Heart right ventricle (tissue), 16 donors: Measurements from ENCODE around the gene KRT86. TPM values are rescaled to one million over a fixed set of nuclear protein-coding genes. Genes with fewer than 3 reads are reported as not detected.

Experiments
- ATAC-seq, 8 donors: fragments of 200-7000 bp; cut with Tn5 transposase; one replicate each; pipeline ENCODE4 v1.9.1; 2020; ENCODE audit warnings: mild to moderate bottlenecking in 8 of 8, moderate library complexity in 8 of 8, moderate number of reproducible peaks in 1 of 8
- DNase-seq, 2 donors: peaks; one replicate each; pipeline ENCODE4 v3.0.0-alpha.2; 2020
- H3K27ac ChIP-seq, 10 donors: fragments of 200-600 bp; sonication (generic) in 2 of 10; one replicate each; pipeline versions ENCODE4 v1.5.0 to v1.8.0; 2020 to 2022; ENCODE audit warnings: mild to moderate bottlenecking in 3 of 10
- H3K27me3 ChIP-seq, 7 donors: fragments of 200-600 bp; one replicate each; pipeline ENCODE4 v1.8.0; 2021 to 2022; ENCODE audit warnings: mild to moderate bottlenecking in 2 of 7
- H3K36me3 ChIP-seq, 9 donors: fragments of 200-600 bp; sonication (generic) in 1 of 9; one replicate each; pipeline versions ENCODE4 v1.5.0 to v1.8.0; 2020 to 2022; ENCODE audit warnings: mild to moderate bottlenecking in 2 of 9
- H3K4me1 ChIP-seq, 9 donors: fragments of 200-600 bp; sonication (generic) in 1 of 9; one replicate each; pipeline versions ENCODE4 v1.5.0 to v1.8.0; 2020 to 2022; ENCODE audit warnings: mild to moderate bottlenecking in 4 of 9
- H3K4me3 ChIP-seq, 10 donors: fragments of 200-600 bp; sonication (generic) in 2 of 10; one replicate each; pipeline versions ENCODE4 v1.5.0 to v1.8.0; 2020 to 2022; ENCODE audit warnings: mild to moderate bottlenecking in 7 of 10, moderate library complexity in 2 of 10
- H3K9me3 ChIP-seq, 11 donors: fragments of 200-600 bp in 10 of 11; sonication (generic) in 2 of 11; one replicate each; pipeline versions ENCODE4 v1.5.0 to v1.8.0; 2013 to 2022; ENCODE audit warnings: mild to moderate bottlenecking in 2 of 11, control low read depth in 1 of 11, moderate library complexity in 1 of 11
- WGBS, 2 donors: extraction: QIAGEN DNeasy Blood & Tissue Kit; methylation state at CpG; one replicate each; pipeline ENCODE4 v1.1.7; 2013; ENCODE audit warnings: inconsistent platforms in 1 of 2; 5-methylcytosine and 5-hydroxymethylcytosine counted together
- intact Hi-C, 10 donors: fragments of 100-400 bp; cut with DNase I; formaldehyde crosslinking; loops; one replicate each; pipeline versions ENCODE4 v1.11.1 to v1.14.2; 2022
- polyA plus RNA-seq, 2 donors: library from polyadenylated mRNA; stranded (reverse); fragments of 200-250 nt; gene quantifications; one replicate each; pipeline ENCODE4 v1.2.3, GENCODE V29; 2013
- total RNA-seq, 10 donors: library from RNA; stranded (reverse); fragmentation: NEBNext Ultra II Directional in 3 of 10; extraction: Animal tissue kit (Norgen Biotek cat#: 25700) in 3 of 10; gene quantifications; one replicate each; pipeline versions ENCODE4 v1.2.1 to v1.2.4, GENCODE V29; 2021 to 2023
- TF ChIP-seq, protein P1 (sequence below), 9 donors: fragments of 200-600 bp; sonication (generic) in 2 of 9; IDR thresholded peaks; one replicate each; pipeline versions ENCODE4 v1.5.0 to v1.8.0; 2021 to 2022; ENCODE audit warnings: antibody characterized with exemption in 9 of 9, mild to moderate bottlenecking in 5 of 9, moderate library complexity in 1 of 9
- donor health status: Arrhythmogenic right ventricular cardiomyopathy.
- donor health status: ischemic (EF 13 %, LVEDD 7.1; RV severe dilation, severe dysfunction).
- donor health status: healthy with polysubstance abuse.
- donor health status: DM: no; HTN: yes; CAD: no.
- donor health status: DM: no; HTN: no; CAD: no.
- donor health status: ischemic (EF 25% LVEDD 6.9; RV normal size, moderate dysfunction).
- donor health status: ischemic (EF 25% LVEDD 5.7; RV mildly dilated, moderate dysfunction).
- donor health status: healthy.
- donor health status: DM: yes; HTN: yes; CAD: no.
- donor health status: Ischemic cardiomyopathy.
- donor health status: ischemic (EF 35%, LVEDD 5.7; RV mildly dilated, moderate dysfunction).
- donor health status: nonischemic (EF 11% LVEDD 7.7; RV severe dilation, severe dysfunction).
- donor health status: DM: yes; HTN: yes; CAD: no.
- donor health status: PGD.
- donor health status: ischemic (EF 29% LVEDD 5.4; RV normal size, mild dysfunction).
- donor health status: nonischemic (EF 23%, LVEDD 6.1; RV moderate dilation, normal function).

The KRT86 gene
- total and polyA plus RNA-seq, 12 donors, result 0.01 to 0.19 TPM; not detected in 10

DNA sequence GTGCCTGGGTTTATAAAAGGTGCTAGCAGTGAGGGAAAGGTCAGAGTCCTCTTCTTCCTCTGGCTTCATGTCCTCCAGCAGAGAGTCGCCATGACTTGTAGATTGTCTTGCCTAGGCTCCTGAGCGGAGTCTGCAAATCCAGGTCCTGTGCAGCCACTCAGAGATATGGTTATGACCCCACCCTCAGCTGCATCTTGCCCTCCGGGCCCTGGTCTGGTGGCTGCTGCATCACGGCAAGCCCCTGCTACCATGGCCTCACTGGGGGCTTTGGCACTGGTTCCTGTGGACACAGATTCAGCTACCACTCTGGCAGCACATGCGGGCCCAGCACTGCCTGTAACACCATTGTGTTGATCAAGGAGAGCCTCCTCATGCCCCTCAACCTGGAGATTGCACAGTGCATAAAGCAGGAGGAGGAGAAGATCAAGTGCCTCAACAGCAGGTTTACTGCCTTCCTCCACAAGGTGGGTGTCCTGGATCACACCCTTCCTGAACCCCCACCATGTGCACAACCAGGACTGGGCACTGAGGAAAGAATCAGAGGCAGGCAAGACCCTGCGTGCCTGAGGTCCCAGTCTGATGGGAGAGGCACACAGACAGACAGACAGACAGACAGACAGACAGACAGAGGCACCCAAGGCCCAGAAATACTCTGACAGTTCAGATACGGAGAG, 10.5 kb upstream of the KRT86 start:
- H3K4me1 ChIP-seq, result peaks cover 0 to under 1% (median 0%) of the 10 kb centered on the region in 9 donors
- intact Hi-C loops, result no loop called here
- peaks cover 1 to 46% (median 29%) of the 10 kb centered on the region in 7 donors for H3K27me3 ChIP-seq
- H3K9me3 ChIP-seq, result no peaks in the 10 kb centered on the region
- ATAC-seq, result no peak
- WGBS, 2 donors, result 80 to 88% methylated on average over 7 of the region's 7 CpGs
- TF ChIP-seq, protein P1, sequence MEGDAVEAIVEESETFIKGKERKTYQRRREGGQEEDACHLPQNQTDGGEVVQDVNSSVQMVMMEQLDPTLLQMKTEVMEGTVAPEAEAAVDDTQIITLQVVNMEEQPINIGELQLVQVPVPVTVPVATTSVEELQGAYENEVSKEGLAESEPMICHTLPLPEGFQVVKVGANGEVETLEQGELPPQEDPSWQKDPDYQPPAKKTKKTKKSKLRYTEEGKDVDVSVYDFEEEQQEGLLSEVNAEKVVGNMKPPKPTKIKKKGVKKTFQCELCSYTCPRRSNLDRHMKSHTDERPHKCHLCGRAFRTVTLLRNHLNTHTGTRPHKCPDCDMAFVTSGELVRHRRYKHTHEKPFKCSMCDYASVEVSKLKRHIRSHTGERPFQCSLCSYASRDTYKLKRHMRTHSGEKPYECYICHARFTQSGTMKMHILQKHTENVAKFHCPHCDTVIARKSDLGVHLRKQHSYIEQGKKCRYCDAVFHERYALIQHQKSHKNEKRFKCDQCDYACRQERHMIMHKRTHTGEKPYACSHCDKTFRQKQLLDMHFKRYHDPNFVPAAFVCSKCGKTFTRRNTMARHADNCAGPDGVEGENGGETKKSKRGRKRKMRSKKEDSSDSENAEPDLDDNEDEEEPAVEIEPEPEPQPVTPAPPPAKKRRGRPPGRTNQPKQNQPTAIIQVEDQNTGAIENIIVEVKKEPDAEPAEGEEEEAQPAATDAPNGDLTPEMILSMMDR (IDR thresholded peaks at IDR 0.05), result no peak
- no peak for DNase-seq
- no peaks in the 10 kb centered on the region for H3K36me3 ChIP-seq
- H3K27ac ChIP-seq, result no peak overlapping the region
- H3K4me3 ChIP-seq, result no peak overlapping the region

DNA sequence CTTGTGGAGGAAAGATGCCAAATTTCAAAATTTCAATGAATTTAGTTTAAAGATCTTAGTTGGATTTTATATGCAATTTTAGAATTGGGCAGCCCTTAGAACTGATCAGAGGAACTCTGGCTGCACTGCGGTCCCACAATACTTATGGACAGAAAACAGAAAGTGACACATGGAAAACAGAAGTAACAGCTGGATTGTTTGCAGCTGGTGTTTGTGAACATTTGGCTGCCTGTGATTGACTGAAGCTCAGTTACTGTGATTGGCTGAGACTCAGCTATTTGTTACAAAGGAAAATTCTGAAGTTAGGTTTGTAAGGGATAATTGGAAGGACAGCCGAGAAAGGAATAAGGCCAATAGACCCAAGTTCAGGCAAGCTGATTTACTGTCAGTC, 10.0 kb upstream of the KRT86 start:
- Histone ChIP-seq H3K4me3 (no peak overlapping the region), H3K9me3 (no peaks in the 10 kb centered on the region), H3K4me1 (no peaks in the 10 kb centered on the region), H3K27me3 (peaks cover 0 to 43% (median 23%) of the 10 kb centered on the region in 7 donors), H3K36me3 (no peaks in the 10 kb centered on the region), H3K27ac (no peak overlapping the region)
- DNase-seq, result no peak
- TF ChIP-seq, protein P1 (IDR thresholded peaks at IDR 0.05), result no peak
- 69 to 78% methylated on average over 2 of the region's 2 CpGs for WGBS, 2 donors
- no peak for ATAC-seq
- intact Hi-C loops, result no loop called here

DNA sequence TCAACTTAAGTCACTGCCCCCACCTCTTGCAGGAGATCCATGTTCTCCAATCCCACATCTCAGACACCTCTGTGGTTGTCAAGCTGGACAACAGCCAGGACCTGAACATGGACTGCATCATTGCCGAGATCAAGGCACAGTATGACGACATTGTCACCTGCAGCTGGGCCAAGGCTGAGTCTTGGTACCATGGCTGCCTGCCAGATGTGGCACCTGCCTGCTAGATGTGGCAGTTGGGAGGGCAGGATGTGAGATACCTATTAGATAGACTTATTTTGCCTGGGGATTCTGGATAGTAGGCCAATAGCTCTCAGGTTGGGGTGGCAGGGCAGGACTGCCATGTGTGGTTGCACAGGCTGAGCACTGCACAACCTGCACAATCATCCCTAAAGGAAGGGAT, 7.9 kb upstream of the KRT86 start:
- TF ChIP-seq, protein P1 (IDR thresholded peaks at IDR 0.05), result no peak
- H3K36me3 ChIP-seq, result no peaks in the 10 kb centered on the region
- peaks cover 0 to 40% (median 17%) of the 10 kb centered on the region in 7 donors for H3K27me3 ChIP-seq
- intact Hi-C loops, result no loop called here
- WGBS, 2 donors, result 66% methylated on average over 2 of the region's 2 CpGs
- H3K4me3 ChIP-seq, result no peak overlapping the region
- peak in 1 of 8 donors; percentile 56 for ATAC-seq
- H3K4me1 ChIP-seq, result no peaks in the 10 kb centered on the region
- no peak for DNase-seq
- H3K9me3 ChIP-seq, result no peaks in the 10 kb centered on the region
- no peak overlapping the region for H3K27ac ChIP-seq

DNA sequence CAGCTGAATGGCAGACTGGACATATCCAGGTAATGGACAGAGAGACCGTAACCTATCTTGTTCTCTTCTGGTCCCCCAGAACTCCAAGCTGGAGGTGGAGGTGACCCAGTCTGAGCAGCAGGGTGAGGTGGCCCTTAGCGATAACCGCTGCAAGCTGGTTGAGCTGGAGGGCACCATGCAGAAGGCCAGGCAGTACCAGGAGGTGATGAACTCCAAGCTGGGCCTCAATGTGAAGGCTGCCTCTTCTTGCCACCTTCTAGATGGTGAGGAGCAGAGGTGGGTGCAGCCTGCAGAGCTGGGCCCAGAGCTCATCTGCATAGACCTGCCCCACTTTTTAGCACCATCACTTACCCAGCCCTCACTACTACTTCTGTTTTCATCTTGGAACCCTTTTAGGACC, 7.2 kb upstream of the KRT86 start:
- no peak overlapping the region for H3K4me3 ChIP-seq
- no peaks in the 10 kb centered on the region for H3K9me3 ChIP-seq
- TF ChIP-seq, protein P1 (IDR thresholded peaks at IDR 0.05), result no peak
- 97 to 98% methylated on average over 3 of the region's 3 CpGs for WGBS, 2 donors
- intact Hi-C loops, result no loop called here
- H3K4me1 ChIP-seq, result no peaks in the 10 kb centered on the region
- no peak for DNase-seq
- peaks cover 0 to 33% (median 9%) of the 10 kb centered on the region in 7 donors for H3K27me3 ChIP-seq
- H3K27ac ChIP-seq, result no peak overlapping the region
- H3K36me3 ChIP-seq, result no peaks in the 10 kb centered on the region
- no peak for ATAC-seq
